ENCODE results near the gene CLSTN3.
"Not testable (repeated sequence)": the region's sequence is repeated elsewhere in the genome, so short reads cannot be mapped to it uniquely, and the experiment has no call there.

The CLSTN3 gene

GRCh38 chr12:7150356-7150755 is 20.2 kb downstream of the CLSTN3 start:
- DNase-seq (ENCODE audit: low read depth): no peak

GRCh38 chr12:7150841-7151240 is 20.7 kb downstream of the CLSTN3 start:
- no peak for DNase-seq (ENCODE audit: low read depth)

DNA sequence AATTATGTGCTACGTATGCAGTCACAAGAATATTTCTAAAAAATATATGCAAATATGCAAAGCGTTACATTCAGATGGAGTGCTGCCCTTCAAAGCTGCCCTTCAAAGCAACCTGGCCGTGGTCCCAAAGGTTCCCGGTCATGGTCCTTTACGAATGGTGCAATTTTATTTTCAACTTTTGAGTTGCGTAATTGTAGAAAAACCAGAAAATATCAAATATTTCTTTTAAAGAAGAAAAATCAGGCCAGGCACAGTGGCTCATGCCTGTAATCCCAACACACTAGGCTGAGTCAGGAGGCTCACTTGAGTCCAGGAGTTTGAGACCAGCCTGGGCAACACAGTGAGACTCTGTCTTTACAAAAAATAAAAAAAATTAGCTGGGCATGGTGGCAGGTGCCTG is 21.4 kb downstream of the CLSTN3 start:
- no peak for DNase-seq (ENCODE audit: low read depth)

- DNase-seq (ENCODE audit: low read depth): no peak
Measured at GRCh38 chr12:7152818-7153217, 22.6 kb downstream of the CLSTN3 start.

DNA sequence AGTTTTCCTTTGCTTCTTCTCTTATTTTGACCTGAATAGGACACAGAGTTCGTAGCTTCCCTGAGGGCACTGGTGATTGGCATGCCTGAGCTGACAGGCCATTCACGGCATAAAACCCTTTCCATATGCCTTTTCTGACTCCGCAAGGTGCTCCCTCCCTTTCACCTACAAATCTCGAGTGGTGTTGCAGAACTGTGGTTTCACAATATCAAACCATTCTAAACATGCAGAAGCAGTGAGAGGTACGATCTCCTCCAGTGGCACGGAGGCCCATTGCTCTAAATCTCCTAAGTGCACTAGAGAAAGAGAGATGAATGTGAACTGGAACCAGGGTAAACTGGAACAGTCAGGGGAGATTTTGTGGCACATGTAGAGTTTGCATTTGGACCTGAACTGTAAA is 23.9 kb downstream of the CLSTN3 start:
- peak; percentile 38 for DNase-seq (ENCODE audit: low read depth)

- peak; percentile 37 for DNase-seq (ENCODE audit: low read depth)
Measured at GRCh38 chr12:7154901-7155470, 24.8 kb downstream of the CLSTN3 start.

DNA sequence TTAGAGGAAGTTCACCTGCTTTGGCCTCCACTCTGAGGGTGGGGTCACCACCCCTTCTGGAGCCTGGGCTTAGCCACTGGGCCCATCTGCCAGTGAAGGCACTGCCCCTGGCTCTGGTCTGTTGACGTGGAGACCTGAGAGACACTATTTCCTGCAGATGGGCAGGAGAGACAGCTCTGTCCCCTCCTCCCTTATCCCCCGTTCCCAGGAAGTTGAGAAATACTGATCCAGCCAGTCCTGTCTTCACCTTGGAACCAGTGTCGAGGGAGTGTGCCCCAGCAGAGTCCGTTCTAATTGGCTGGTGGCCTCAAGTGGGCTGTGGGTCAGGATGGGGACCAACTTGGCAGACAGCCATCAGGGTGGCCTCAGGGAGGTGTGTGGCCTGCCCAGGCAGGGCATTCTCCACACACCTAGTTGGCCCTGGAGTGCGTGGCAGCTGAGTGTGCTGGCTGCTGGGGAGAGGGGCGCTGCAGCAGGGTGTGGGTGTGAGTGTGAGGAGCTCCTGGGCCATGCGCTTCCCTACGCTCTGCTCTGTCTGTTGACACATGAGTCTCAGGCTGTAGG is 25.4 kb downstream of the CLSTN3 start:
- no peak for DNase-seq (ENCODE audit: low read depth)

DNA sequence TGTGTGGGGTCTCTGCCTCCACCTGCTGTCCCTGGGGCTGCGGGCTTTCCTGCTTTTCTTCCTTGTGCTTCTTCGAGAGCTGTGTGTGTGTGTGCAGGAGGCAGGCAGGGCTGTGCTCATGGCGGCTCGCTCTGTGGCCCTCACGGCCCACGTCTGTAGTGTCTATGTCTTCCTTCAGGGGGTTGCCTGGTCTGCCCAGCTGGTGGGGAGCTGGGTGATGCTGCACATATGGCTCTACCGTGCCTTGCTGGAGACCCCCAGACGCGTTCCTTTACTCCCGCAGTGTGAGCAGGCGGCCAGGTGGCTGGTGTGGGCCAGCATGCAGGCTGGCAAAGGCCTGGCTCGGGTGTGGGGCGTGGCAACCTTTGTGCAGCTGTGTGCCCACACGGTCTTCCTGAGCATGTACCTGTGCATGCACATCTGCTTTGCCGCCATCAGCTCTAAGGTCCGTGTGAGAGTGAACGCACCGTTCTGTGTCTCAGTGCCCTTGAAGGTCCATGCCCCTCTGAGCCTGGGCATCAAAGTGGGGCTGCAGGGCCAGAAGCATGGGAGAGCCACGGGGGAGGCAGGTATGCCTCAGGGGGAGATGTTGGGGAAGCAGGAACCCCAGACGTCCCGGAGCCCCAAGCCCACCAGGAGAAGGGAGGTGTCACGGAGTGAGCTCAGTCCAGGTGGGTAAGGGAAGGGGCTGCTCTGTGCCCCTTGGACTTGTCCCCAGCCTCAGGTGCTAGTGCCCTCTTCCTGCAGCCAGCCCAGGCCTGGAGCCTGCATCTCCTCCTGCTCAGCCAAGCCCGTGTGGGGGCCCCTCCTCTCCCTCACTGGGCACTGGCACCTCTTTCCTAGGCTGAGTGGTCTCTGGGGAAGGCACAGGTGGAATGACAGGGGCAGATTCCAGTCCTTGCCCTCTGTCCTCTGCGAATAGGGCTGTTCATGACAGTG is 26.4 kb downstream of the CLSTN3 start:
- DNase-seq (ENCODE audit: low read depth): no peak

GRCh38 chr12:7157391-7157790 is 27.2 kb downstream of the CLSTN3 start:
- no peak for DNase-seq (ENCODE audit: low read depth)

DNA sequence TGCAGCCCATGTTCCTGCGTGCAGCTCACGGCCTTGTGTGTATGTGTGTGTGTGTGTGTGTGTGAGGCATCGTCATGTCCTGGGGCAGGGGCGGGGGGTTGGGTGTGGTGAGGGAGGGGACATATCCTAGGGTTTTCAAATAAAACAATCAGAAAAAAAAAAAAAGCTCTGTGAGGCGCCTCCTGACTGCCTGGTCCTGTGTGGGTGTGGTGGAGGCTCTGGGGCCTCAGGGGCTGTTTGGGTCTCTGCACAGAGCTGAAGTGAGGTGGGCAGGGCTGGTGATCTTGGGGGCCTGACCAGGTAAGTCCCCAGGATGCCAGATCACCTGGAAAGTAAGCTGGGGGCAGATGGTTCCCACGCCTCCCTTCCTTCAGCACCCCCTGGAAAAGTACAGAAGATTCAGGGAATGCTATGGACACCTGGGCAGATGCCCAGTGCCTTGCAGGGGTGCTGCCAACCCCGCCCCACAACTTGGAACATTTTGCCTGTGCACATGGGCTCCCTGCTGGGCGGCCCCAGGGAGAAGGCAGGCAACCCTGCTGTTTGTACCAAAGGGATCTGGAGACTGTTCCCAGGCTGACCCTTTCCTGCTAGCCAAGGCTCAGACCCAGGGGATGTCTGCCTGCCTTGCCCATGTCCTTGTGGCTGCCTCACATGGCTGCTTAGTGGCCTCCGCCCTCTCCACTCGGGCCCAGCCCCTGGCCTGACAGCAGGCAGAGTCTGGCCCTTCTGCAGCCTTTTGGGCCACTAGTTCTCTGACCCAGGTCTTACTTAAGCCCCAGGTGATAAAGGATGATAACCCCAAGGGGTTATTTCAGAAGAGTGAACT is 28.8 kb downstream of the CLSTN3 start:
- DNase-seq (ENCODE audit: low read depth): no peak

DNA sequence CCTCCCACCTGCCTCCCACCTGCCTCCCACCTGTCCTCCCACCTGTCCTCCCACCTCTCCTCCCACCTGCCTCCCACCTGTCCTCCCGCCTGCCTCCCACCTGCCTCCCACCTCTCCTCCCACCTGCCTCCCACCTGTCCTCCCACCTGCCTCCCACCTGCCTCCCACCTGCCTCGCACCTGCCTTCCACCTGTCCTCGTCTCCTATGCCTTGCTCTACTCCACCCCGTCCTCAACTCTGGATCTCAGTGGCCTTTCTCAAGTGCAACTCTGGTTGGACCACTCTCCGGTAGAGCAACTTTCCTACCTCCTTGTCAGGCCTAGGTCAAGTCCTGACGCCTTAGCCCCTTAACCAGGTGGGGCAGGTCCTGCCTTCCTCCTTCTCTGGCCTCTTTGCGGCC is 30.0 kb downstream of the CLSTN3 start:
- DNase-seq (ENCODE audit: low read depth): no peak

- no peak for DNase-seq (ENCODE audit: low read depth)
Measured at GRCh38 chr12:7161327-7161726, 31.2 kb downstream of the CLSTN3 start.

- peak; percentile 82 for DNase-seq (ENCODE audit: low read depth)
Measured at GRCh38 chr12:7161811-7162210, 31.6 kb downstream of the CLSTN3 start.

GRCh38 chr12:7162691-7163114 is 32.5 kb downstream of the CLSTN3 start:
- DNase-seq (ENCODE audit: low read depth): peak; percentile 12

DNA sequence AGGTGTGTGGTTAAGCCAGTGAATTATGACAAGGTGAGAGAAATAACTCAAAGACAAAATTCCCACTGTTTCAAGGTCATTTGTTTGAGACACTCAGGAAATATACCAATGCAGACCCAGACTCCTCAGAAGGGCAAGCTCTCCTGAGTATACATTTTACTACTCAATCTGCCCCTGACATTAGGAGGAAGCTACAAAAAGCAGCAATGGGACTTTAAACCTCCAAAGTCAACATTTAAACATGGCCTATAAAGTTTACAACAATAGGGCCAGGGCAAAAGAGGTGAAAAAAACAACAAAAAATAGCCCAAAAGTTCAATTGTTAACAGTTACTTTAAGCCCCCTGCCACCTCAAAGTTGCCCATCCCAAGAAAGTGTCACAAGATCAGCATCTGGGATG is 39.8 kb downstream of the CLSTN3 start:
- DNase-seq (ENCODE audit: low read depth): no peak

GRCh38 chr12:7171854-7172253 is 41.7 kb downstream of the CLSTN3 start:
- no peak for DNase-seq (ENCODE audit: low read depth)

GRCh38 chr12:7175493-7175892 is 45.3 kb downstream of the CLSTN3 start:
- peak; percentile 71 for DNase-seq (ENCODE audit: low read depth)

GRCh38 chr12:7176595-7176994 is 46.4 kb downstream of the CLSTN3 start:
- DNase-seq (ENCODE audit: low read depth): no peak

- DNase-seq (ENCODE audit: low read depth): no peak
Measured at GRCh38 chr12:7178481-7178880, 48.3 kb downstream of the CLSTN3 start.

DNA sequence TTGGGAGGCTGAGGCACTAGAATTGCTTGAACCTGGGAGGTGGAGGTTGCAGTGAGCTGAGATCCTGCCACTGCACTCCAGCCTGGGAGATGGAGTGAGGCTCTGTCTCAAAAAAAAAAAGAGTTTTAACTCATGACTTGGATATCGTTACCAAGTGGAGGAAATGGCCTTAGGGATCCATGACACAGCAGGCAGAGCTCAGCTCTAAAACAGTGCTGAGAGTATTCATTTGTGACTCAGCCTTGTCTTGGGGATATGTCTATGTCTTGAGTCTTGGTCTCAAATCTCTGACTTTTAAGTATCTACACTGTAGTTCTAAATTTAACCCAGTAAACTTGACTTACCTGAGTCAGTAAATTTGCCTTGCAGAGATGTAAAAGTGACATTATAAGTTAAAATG is 50.5 kb downstream of the CLSTN3 start:
- no peak for DNase-seq (ENCODE audit: low read depth)

DNA sequence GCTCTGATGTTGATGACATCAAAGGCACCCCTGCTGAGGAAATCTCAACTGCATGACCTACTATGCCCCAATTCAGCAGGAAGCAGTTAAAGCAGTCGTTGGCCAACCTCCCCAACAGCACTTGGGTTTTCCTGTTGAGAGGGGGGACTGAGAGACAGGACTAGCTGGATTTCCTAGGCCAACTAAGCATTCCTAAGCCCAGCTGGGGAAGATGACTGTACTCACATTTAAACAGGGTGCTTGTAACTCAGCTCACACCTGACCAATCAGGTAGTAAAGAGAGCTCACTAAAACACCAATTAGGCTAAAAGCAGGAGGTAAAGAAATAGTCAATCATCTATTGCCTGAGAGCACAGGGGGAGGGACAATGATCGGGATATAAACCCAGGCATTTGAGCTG is 55.9 kb downstream of the CLSTN3 start:
- not testable (repeated sequence) for DNase-seq (ENCODE audit: low read depth)
